GM12873 (cell line): ENCODE results near the gene PLD5.

Experiments
- CTCF ChIP-seq: IDR thresholded peaks from 2 replicates; pipeline ENCODE4 v1.5.1; 2012; ENCODE audit warnings: low read depth, mild to moderate bottlenecking, moderate library complexity, low read length, control low read depth; ENCODE audit not compliant: insufficient read depth; ENCODE audit errors: missing control alignments

Gene PLD5

DNA sequence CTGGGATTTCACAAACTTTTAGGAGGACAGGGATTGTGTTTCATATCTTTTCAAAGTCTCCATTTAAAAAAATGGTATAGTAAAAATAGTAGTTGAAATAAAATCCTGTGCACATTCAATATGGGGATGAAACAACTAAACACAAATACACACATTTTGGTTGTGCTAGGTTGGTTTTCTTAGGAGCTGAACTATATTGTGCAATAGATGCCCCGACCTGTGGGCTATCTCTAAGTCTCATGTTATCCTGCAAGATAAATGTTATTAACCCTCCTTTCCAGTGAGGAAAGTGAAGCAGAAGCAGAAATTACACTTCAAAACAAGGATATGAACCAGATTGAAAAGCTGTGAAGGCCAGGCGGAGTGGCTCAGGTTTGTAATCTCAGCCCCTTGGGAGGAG is 1.3 kb upstream of the PLD5 start:
- TF ChIP-seq CTCF: no peak

- TF ChIP-seq CTCF: no peak
Observed at GRCh38 chr1:242525360-242525722, 844 bp upstream of the PLD5 start.

- TF ChIP-seq CTCF: no peak
Observed at GRCh38 chr1:242523719-242524570, 552 bp downstream of the PLD5 start.

- no peak for TF ChIP-seq CTCF
Observed at GRCh38 chr1:242522996-242523718, 1.3 kb downstream of the PLD5 start.

- TF ChIP-seq CTCF: no peak
Observed at GRCh38 chr1:242522304-242522945, 2.1 kb downstream of the PLD5 start.

DNA sequence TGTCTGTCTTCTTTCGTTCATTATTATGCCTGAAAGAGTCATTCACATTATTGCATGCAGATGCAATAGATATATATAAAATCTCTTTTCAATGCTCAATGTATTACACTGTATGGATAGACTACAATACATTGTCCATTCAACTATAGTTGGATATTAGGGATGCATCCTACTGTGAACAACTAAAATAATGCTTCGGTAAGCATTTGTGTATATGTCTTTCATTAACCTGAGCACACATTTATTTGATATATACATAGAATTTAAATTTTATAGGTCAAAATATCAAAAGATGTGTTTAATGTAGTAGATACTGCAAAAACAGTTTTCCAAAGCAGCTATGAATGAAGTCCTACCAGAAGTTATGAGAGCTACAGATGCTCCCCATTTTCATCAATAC is 8.9 kb downstream of the PLD5 start:
- TF ChIP-seq CTCF: no peak

DNA sequence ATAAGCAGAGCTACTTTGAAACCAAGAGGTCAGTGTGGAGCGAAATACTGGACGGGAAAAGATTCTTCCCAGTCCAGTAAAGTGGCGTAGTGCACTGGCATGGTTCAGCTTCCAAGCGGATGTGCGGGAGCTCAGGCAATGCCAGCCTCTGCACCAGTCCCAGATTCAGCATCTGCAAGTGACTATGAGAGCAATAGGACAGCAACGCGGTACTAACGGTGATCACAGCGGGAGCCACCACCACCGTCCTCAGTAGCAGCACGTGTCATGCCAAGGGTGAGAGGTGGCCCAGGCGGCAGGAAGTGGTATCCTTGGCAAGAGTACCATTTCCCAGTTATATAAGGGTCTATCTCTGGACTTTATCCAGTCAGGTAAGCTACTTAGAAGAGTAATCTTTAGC is 17.8 kb downstream of the PLD5 start:
- no peak for TF ChIP-seq CTCF
